Measurements from ENCODE around the gene ZC3H12A.

GRCh38 chr1:37464443-37464842 lies 9.9 kb upstream of the ZC3H12A start:
- TF ChIP-seq POLR2A (IDR thresholded peaks at IDR 0.05; ENCODE audit: low read length) (no peak), CTCF (IDR thresholded peaks at IDR 0.05) (no peak), CBX2 (IDR thresholded peaks at IDR 0.05; ENCODE audit: borderline replicate concordance, low read depth) (no peak), MAX (IDR thresholded peaks at IDR 0.05) (no peak), EP300 (IDR thresholded peaks at IDR 0.05) (no peak), SREBF2 (IDR thresholded peaks at IDR 0.05) (no peak), JUN (IDR thresholded peaks at IDR 0.05) (no peak), NFE2L2 (conservative IDR thresholded peaks at IDR 0.05; ENCODE audit: low read length) (no peak)
- TF ChIP-seq, protein P1, sequence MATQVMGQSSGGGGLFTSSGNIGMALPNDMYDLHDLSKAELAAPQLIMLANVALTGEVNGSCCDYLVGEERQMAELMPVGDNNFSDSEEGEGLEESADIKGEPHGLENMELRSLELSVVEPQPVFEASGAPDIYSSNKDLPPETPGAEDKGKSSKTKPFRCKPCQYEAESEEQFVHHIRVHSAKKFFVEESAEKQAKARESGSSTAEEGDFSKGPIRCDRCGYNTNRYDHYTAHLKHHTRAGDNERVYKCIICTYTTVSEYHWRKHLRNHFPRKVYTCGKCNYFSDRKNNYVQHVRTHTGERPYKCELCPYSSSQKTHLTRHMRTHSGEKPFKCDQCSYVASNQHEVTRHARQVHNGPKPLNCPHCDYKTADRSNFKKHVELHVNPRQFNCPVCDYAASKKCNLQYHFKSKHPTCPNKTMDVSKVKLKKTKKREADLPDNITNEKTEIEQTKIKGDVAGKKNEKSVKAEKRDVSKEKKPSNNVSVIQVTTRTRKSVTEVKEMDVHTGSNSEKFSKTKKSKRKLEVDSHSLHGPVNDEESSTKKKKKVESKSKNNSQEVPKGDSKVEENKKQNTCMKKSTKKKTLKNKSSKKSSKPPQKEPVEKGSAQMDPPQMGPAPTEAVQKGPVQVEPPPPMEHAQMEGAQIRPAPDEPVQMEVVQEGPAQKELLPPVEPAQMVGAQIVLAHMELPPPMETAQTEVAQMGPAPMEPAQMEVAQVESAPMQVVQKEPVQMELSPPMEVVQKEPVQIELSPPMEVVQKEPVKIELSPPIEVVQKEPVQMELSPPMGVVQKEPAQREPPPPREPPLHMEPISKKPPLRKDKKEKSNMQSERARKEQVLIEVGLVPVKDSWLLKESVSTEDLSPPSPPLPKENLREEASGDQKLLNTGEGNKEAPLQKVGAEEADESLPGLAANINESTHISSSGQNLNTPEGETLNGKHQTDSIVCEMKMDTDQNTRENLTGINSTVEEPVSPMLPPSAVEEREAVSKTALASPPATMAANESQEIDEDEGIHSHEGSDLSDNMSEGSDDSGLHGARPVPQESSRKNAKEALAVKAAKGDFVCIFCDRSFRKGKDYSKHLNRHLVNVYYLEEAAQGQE (IDR thresholded peaks at IDR 0.05): no peak
